Activated CD8-positive, alpha-beta memory T cell treated with anti-CD3 and anti-CD28 coated beads, Interleukin-2, amount 50 U/mL, for 4 hours (primary cell): ENCODE data around the gene WFDC6.

ENCODE experiments used
- DNase-seq: peaks from one replicate; pipeline ENCODE4 v3.0.0-alpha.2; 2020

The WFDC6 gene

GRCh38 chr20:45515147-45515913, 24.0 kb downstream of the WFDC6 start, which contains the start of gene SPINT3:
Gene SPINT3, minus strand, starts transcription at chr20:45515622. Its CDS starts 14 bp downstream, at chr20:45515608.
- no peak for DNase-seq

DNA sequence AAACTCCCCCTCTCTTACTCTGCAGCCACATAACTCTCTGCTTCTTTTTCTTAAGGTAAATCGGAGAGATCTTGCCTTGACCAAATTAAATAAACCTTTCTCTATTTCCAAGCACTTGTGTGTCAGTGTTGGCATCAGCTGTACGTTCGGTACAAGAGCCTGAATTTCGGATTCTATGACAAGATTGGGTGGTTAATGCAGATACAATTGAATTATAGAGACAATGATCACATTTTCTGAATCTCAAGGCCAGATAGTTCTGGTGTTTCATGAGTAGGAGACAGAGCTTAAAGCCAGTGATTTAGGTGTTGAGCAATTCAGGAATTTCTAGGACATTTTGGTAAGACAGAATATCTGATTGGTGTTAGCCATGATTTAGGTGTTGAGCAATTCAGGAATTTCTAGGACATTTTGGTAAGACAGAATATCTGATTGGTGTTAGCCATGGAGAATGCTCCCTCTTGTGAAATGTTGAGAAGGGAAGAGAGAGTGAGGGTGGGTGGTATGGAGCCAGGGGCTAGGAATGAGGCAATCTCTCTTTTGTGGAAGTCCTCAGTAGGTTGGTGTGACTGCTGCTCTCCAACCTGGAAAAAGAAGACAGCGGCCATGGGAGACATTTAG, 28.9 kb downstream of the WFDC6 start:
- DNase-seq = no peak

DNA sequence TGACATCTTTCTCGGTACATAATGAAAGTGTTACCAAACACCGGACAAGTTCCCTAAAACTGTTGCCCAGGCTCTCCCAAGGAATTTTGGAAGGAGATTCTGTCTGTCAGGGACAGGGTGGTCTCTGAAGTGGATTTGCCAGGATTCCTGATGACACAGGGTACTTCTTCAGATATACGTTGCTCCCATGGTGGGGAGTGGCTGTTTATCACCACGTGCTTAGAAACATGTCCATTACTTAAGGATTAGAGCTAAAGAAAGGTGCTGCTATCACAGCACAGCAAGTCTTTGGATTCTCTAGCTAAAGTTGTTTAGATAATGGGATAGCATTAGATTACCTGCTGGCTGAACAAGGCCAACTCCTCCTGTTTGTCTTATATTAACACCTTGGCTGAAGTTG, 30.2 kb downstream of the WFDC6 start:
- DNase-seq = no peak

DNA sequence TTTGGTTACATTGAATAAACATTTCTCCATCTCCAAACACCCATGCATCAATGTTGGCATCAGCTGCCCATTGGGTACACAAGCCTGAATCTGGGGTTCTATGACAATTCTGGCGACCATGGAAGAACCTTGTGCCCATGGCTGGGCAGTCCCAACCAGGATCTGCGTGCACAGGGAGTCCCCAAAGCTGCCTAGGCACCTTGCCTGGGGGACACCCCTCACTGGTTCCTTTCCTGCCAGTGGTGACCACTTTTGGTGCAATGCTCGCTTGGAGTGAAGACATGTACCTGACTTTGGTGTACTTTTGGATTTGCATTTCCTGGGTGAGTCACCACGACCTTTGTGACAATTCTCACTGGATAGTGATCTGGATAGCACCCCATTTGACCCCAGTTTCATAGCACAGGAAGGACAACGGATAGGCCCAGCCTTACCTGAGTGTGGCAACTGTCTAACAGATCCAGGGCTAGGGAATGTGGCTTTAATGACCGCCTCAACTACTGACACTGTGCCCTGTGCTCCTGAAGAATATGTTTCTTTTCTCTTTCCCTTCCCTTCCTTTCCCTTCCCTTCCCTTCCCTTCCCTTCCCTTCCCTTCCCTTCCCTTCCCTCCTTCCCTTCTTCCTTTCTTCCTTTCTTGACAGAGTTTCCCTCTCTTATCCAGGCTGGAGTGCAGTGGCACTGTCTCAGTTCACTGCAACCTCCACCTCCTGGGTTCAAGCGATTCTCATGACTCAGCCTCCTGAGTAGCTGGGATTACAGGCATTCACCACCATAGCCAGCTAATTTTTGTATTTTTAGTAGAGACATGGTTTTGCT, 31.0 kb downstream of the WFDC6 start:
- no peak for DNase-seq

DNA sequence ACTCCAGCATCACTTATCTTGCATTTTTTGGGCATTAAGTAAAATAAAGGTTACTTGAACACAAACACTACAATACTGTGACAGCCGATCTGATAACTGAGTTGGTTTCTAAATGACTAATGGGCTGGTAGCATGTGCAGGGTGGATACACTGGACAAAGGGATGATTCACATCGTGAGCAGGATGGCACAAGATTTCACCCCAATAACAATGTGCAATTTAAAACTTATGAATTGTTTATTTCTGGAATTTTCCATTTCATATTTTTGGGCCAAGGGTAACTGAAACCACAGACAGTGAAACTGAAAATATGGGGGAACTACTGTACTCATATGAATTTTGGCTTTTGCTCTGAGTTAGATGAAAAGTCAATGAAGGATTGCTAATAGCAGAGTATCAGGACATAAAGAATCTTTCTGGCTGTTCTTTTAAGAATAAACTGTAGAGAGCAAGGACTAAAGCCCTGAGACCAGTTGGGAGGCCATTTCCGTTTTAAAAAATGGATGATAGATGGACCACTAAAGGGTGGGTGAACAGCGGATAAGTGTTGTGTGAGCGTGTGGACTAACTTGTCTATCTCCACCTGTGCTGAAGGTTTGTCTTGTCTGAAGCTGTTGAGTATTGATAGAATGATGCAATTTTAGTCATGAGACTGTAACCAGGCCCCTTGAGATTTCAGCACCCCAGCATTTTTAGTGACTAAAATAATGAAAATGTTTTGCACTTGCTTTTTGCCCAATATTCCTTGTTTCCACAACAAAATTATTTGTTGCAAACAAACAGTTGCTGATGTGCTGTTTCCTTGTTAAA, 32.1 kb downstream of the WFDC6 start:
- DNase-seq = no peak

DNA sequence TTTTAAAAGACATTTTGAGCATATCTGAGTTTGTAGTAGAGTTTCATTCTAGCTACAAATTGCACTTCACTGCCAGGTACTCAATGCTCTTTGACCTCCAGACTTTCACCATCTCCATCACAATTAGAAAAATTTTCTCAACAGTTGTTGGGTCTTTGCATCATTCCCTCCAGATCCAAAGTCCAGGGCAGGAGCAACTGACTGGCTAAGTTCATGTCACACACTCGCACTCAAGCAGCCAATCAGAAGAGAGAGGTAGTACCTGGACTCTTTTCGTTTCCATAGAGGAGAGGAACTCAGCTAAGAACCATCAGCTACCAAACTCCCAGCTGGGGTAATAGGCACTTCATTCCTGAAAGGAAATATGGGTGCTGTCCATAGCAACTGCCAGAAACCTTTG, 32.9 kb downstream of the WFDC6 start:
- DNase-seq = no peak

GRCh38 chr20:45503403-45503802, 35.9 kb downstream of the WFDC6 start:
- DNase-seq = no peak

DNA sequence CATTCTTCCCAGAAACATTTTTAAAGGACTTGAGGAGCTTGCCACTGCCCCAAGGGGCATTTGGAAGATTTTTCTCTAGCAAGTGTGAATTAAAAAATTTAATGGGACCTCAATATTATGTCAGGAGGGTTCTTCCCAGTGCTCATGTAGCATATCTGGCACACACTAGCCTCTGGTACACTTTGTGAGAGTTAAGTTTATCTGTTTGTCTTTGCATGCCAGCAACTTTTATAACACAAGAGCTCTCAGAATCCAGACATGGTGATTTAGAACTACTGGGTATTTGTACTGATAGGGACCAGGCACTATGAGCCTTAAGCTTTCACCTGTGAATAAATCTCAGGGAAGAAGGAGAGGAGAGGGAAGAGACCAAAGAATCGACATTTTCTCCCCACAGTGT, 36.7 kb downstream of the WFDC6 start:
- DNase-seq = no peak

GRCh38 chr20:45501600-45501999, 37.7 kb downstream of the WFDC6 start:
- DNase-seq = no peak

GRCh38 chr20:45500022-45500421, 39.3 kb downstream of the WFDC6 start:
- DNase-seq = no peak

GRCh38 chr20:45497971-45498494, 41.2 kb downstream of the WFDC6 start:
- DNase-seq = no peak

DNA sequence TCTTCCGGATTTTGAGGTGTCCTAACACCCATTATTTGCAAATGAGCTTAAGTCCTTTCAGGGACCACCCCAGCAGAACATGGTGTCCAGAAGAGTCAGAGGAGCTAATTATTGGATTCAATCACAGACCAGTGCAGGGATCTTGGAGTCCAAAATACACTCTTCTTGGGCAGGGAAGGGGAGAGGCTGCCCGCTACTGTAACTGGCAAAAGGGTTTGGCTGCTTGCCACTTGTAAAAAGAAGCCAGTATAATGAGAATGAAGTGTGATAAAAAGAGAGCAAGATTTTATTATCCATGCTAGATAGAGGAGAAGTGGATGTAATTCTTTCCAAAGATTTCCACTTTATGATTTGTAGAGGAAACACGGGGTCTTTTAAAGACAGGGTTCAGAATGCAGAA, 43.1 kb downstream of the WFDC6 start:
- DNase-seq = no peak

GRCh38 chr20:45495501-45495941, 43.8 kb downstream of the WFDC6 start:
- DNase-seq = no peak

DNA sequence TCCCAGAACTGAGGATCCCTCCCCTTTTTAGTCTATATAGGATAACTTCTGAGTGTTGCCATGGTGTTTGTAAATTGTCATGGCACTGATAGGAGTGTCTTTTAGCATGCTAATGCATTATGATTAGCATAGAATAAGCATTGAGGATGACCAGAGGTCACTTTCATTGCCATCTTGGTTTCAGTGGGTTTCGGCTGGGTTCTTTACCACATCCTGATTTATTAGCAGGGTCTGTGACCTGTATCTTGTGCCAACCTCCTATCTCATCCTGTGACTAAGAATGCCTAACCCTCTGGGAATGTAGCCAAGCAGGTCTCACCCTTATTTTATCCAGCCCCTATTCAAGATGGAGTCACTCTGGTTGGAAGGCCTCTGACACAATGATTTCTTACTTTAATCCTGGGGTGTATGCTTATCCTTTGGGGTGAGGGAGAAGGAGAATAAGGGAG, 50.2 kb downstream of the WFDC6 start:
- no peak for DNase-seq

DNA sequence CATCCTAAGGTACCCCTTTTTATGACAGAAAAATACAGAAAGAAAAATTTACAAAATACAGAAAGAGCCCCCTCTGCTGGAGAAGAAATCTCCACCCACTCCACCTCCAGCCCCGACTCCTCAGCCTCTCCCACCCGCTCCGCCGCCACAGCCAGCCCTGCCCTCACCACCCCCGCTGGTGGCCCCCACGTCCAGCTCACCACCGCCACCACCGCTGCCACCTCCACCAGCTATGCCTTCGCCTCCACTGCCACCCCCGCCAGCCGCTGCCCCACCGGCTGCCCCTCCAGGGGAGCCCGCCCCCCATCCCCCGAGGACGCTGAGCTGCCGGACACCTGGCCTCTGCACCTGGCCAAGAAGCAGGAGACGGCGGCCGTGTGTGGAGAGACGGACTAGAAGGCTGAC, 52.0 kb downstream of the WFDC6 start:
- DNase-seq = no peak

- DNase-seq = no peak
These were observed 53.9 kb downstream of the WFDC6 start for GRCh38 chr20:45485388-45485787.

- DNase-seq = no peak
These were observed 54.6 kb downstream of the WFDC6 start for GRCh38 chr20:45484676-45485075.
